Activated B cell treated with CpG ODN at 0.5 μM for 24 hours (primary cell): ENCODE measurements around the gene PRICKLE3. TPM values are rescaled to one million over a fixed set of nuclear protein-coding genes. Genes with fewer than 3 reads are reported as not detected.

ENCODE experiments used
- ATAC-seq: fragments of 200-7000 bp; cut with Tn5 transposase; one replicate; pipeline ENCODE4 v1.10.0; 2021; ENCODE audit warnings: low read depth, mild to moderate bottlenecking, moderate library complexity
- CTCF ChIA-PET: fragments of 350-600 bp; sonication (Branson Sonifier 250); formaldehyde crosslinking; loops from one replicate; lab custom pipeline; 2021; ENCODE audit warnings: antibody characterized with exemption; lab: Charles Lee
- POLR2A ChIA-PET: fragments of 350-600 bp; sonication (Branson Sonifier 250); formaldehyde crosslinking; loops from one replicate; lab custom pipeline; 2021; ENCODE audit warnings: antibody characterized with exemption; lab: Charles Lee
- DNase-seq: peaks from one replicate; pipeline ENCODE4 v3.0.0; 2022
- H3K27ac Mint-ChIP-seq: one replicate; pipeline ENCODE4 v1.8.0; 2020; ENCODE audit warnings: mixed read lengths
- H3K27me3 Mint-ChIP-seq: one replicate; pipeline ENCODE4 v1.8.0; 2021; ENCODE audit warnings: mixed read lengths
- H3K36me3 Mint-ChIP-seq: one replicate; pipeline ENCODE4 v1.8.0; 2021; ENCODE audit warnings: low read depth, mixed read lengths
- H3K4me1 Mint-ChIP-seq: one replicate; pipeline ENCODE4 v1.8.0; 2021; ENCODE audit warnings: mixed read lengths
- H3K4me3 Mint-ChIP-seq: one replicate; pipeline ENCODE4 v1.8.0; 2020; ENCODE audit warnings: mild to moderate bottlenecking, mixed read lengths
- H3K9me3 Mint-ChIP-seq: one replicate; pipeline ENCODE4 v1.8.0; 2020; ENCODE audit warnings: mixed read lengths
- CTCF ChIP-seq: fragments of 200-600 bp; IDR thresholded peaks from one replicate; pipeline ENCODE4 v1.8.0; 2022; ENCODE audit warnings: antibody characterized with exemption, mild to moderate bottlenecking
- intact Hi-C: fragments of 100-400 bp; cut with micrococcal nuclease; formaldehyde crosslinking; loops from one replicate; pipeline ENCODE4 v1.15.1; 2024
- total RNA-seq: library from RNA; stranded (reverse); gene quantifications from 2 replicates; pipeline ENCODE4 v1.2.3, GENCODE V29; 2022

Gene PRICKLE3
- total RNA-seq, 1 donor from 2014 or later, result 11.8 TPM

- peaks cover 26% of the 10 kb centered on the region for H3K4me1 Mint-ChIP-seq
- CTCF ChIA-PET, result interaction anchor here (0.6 to 2.0 kb wide), 6 partner anchors 24 to 107 kb away, joined by 3 to 10 read pairs (median 4); no protein-coding TSS in a partner anchor
- no peaks in the 10 kb centered on the region for H3K9me3 Mint-ChIP-seq
- intact Hi-C loops, result loop anchor here (1.0 to 10.0 kb wide), 11 partner anchors 9 to 1537 kb away; partner anchors contain the start of genes ELK1, GPKOW, PIM2 and PPP1R3F
- no peak for DNase-seq
- H3K27me3 Mint-ChIP-seq, result no peaks in the 10 kb centered on the region
- peak; percentile 1 for ATAC-seq
- H3K36me3 Mint-ChIP-seq, result peaks cover 2% of the 10 kb centered on the region
- H3K4me3 Mint-ChIP-seq, result peak overlapping the region; percentile 92
- POLR2A ChIA-PET, result interaction anchor here (0.6 to 4.6 kb wide), 20 partner anchors 9 to 254 kb away, joined by 3 to 48 read pairs (median 5); partner anchors contain the start of genes CCDC22, GRIPAP1, OTUD5 and PLP2
- TF ChIP-seq CTCF, result no peak
- peak overlapping the region; percentile 96 for H3K27ac Mint-ChIP-seq
Measured at GRCh38 chrX:49191574-49192011, 5.4 kb upstream of the PRICKLE3 start.

- no peaks in the 10 kb centered on the region for H3K27me3 Mint-ChIP-seq
- intact Hi-C loops, result loop anchor here (1.0 to 10.0 kb wide), 11 partner anchors 9 to 1536 kb away; partner anchors contain the start of genes ELK1, GPKOW, PIM2 and PPP1R3F
- no peak for TF ChIP-seq CTCF
- peaks cover 29% of the 10 kb centered on the region for H3K4me1 Mint-ChIP-seq
- peak overlapping the region; percentile 96 for H3K27ac Mint-ChIP-seq
- DNase-seq, result peak; percentile 57
- ChIA-PET CTCF (interaction anchor here (0.8 to 1.5 kb wide), 3 partner anchors 24 to 35 kb away, joined by 3 to 4 read pairs (median 4); no protein-coding TSS in a partner anchor), POLR2A (interaction anchor here (0.6 to 4.6 kb wide), 23 partner anchors 9 to 293 kb away, joined by 3 to 48 read pairs (median 5); partner anchors contain the start of genes CCDC22, GRIPAP1, OTUD5 and PLP2)
- H3K36me3 Mint-ChIP-seq, result peaks cover 2% of the 10 kb centered on the region
- H3K9me3 Mint-ChIP-seq, result no peaks in the 10 kb centered on the region
- peak; percentile 86 for ATAC-seq
- peak overlapping the region; percentile 92 for H3K4me3 Mint-ChIP-seq
Measured at GRCh38 chrX:49190821-49191573, 4.8 kb upstream of the PRICKLE3 start.

GRCh38 chrX:49189606-49190005, 3.4 kb upstream of the PRICKLE3 start:
- Mint-ChIP-seq H3K9me3 (no peaks in the 10 kb centered on the region), H3K36me3 (peaks cover 2% of the 10 kb centered on the region), H3K4me3 (peak overlapping the region; percentile 19), H3K27me3 (no peaks in the 10 kb centered on the region), H3K4me1 (peaks cover 36% of the 10 kb centered on the region), H3K27ac (peak overlapping the region; percentile 96)
- TF ChIP-seq CTCF, result no peak
- DNase-seq (no peak), ATAC-seq (no peak)
- CTCF ChIA-PET, result interaction anchor here (2.0 kb wide), 1 partner anchor 23 kb away, joined by 6 read pairs; no protein-coding TSS in a partner anchor
- POLR2A ChIA-PET, result interaction anchor here (4.6 kb wide), 1 partner anchor 22 kb away, joined by 48 read pairs; no protein-coding TSS in a partner anchor
- intact Hi-C loops, result loop anchor here (2.0 to 10.0 kb wide), 6 partner anchors 32 to 1535 kb away; partner anchors contain the start of genes ELK1, PIM2, SLC35A2 and USP27X

- DNase-seq (no peak), ATAC-seq (no peak)
- TF ChIP-seq CTCF, result no peak
- ChIA-PET POLR2A (interaction anchor here (4.6 kb wide), 1 partner anchor 21 kb away, joined by 48 read pairs; no protein-coding TSS in a partner anchor), CTCF (interaction anchor here (2.0 kb wide), 1 partner anchor 22 kb away, joined by 6 read pairs; no protein-coding TSS in a partner anchor)
- Mint-ChIP-seq H3K4me1 (peaks cover 42% of the 10 kb centered on the region), H3K27me3 (no peaks in the 10 kb centered on the region), H3K36me3 (peaks cover 2% of the 10 kb centered on the region), H3K4me3 (no peak overlapping the region), H3K9me3 (no peaks in the 10 kb centered on the region), H3K27ac (no peak overlapping the region)
- intact Hi-C loops, result no loop called here
Measured at GRCh38 chrX:49188468-49189076, 2.4 kb upstream of the PRICKLE3 start.
